Spleen (tissue), 11 donors: ENCODE results near the gene MMP11. TPM values are rescaled to one million over a fixed set of nuclear protein-coding genes. Genes with fewer than 3 reads are reported as not detected.

Experiments used
- DNase-seq: peaks from one replicate; pipeline ENCODE4 v3.0.0-alpha.2; 2020
- H3K27ac ChIP-seq, 8 donors: fragments of 200-600 bp; sonication (generic) in 7 of 8; 1 replicate in 4 of 8; 2 replicates in 4 of 8; pipeline versions ENCODE4 v1.5.0 to v1.8.0; 2016 to 2021; ENCODE audit warnings: inconsistent platforms in 4 of 8, mild to moderate bottlenecking in 4 of 8, moderate library complexity in 1 of 8
- H3K27me3 ChIP-seq, 7 donors: fragments of 200-600 bp; sonication (generic) in 6 of 7; replicated peaks in 1 of 7; 1 replicate in 4 of 7; 2 replicates in 3 of 7; pipeline versions ENCODE4 v1.5.0 to v1.8.0; 2016 to 2021; ENCODE audit warnings: inconsistent platforms in 3 of 7, mild to moderate bottlenecking in 1 of 7
- H3K36me3 ChIP-seq, 6 donors: fragments of 200-600 bp; sonication (generic) in 5 of 6; 1 replicate in 4 of 6; 2 replicates in 2 of 6; pipeline versions ENCODE4 v1.5.0 to v1.8.0; 2016 to 2021; ENCODE audit warnings: inconsistent platforms in 2 of 6
- H3K4me1 ChIP-seq, 6 donors: fragments of 200-600 bp; sonication (generic) in 5 of 6; 1 replicate in 3 of 6; 2 replicates in 3 of 6; pipeline versions ENCODE4 v1.5.0 to v1.8.0; 2016 to 2021; ENCODE audit warnings: inconsistent platforms in 3 of 6
- H3K4me3 ChIP-seq, 8 donors: fragments of 200-600 bp; sonication (generic) in 7 of 8; 1 replicate in 4 of 8; 2 replicates in 4 of 8; pipeline versions ENCODE4 v1.5.0 to v1.8.0; 2016 to 2021; ENCODE audit warnings: inconsistent platforms in 4 of 8, mild to moderate bottlenecking in 4 of 8, moderate library complexity in 2 of 8
- H3K9me3 ChIP-seq, 8 donors: fragments of 200-600 bp; sonication (generic) in 7 of 8; 1 replicate in 4 of 8; 2 replicates in 4 of 8; pipeline versions ENCODE4 v1.5.0 to v1.8.0; 2016 to 2021; ENCODE audit warnings: inconsistent platforms in 4 of 8
- POLR2A ChIP-seq, 3 donors: fragments of 450-650 bp; IDR thresholded peaks; one replicate each; pipeline ENCODE4 v1.5.1; 2017; ENCODE audit warnings: antibody characterized with exemption in 3 of 3, mild to moderate bottlenecking in 1 of 3
- POLR2AphosphoS5 ChIP-seq, 3 donors: sonication (generic); formaldehyde crosslinking; IDR thresholded peaks; one replicate each; pipeline ENCODE4 v1.5.1; 2017; ENCODE audit warnings: antibody characterized with exemption in 3 of 3
- WGBS, 5 donors: extraction: QIAGEN DNeasy Blood & Tissue Kit in 3 of 5; methylation state at CpG; one replicate each; pipeline versions ENCODE4 v1.1.5 to v1.1.7; 2013 to 2018; 5-methylcytosine and 5-hydroxymethylcytosine counted together
- intact Hi-C: fragments of 100-400 bp; cut with DNase I; formaldehyde crosslinking; loops from one replicate; pipeline ENCODE4 v1.15.0; 2023; ENCODE audit warnings: low total_unique reads
- polyA plus RNA-seq, 3 donors: library from polyadenylated mRNA; stranded (reverse); fragments of 200-250 nt; gene quantifications; one replicate each; pipeline ENCODE4 v1.2.1, GENCODE V29; 2013
- total RNA-seq, 7 donors: library from RNA; depleted of rRNA in 3 of 7; stranded (reverse); fragments of >200 nt in 3 of 7; fragmentation: NEBNext Ultra II Directional in 4 of 7; extraction: Animal tissue kit (Norgen Biotek cat#: 25700) in 4 of 7; gene quantifications; one replicate each; pipeline versions ENCODE4 v1.1.0 to v1.2.1, GENCODE V29; 2016 to 2021
- TF ChIP-seq, protein P1 (sequence below), 11 experiments: fragments of 200-600 bp in 7 of 11; fragments of 450-650 bp in 4 of 11; sonication (generic) in 4 of 11; IDR thresholded peaks in 8 of 11; conservative IDR thresholded peaks in 3 of 11; 1 replicate in 7 of 11; 2 replicates in 4 of 11; pipeline versions ENCODE4 v1.4.0 to v1.8.0; 2016 to 2021; ENCODE audit warnings: antibody characterized with exemption in 11 of 11, inconsistent platforms in 4 of 11, mild to moderate bottlenecking in 1 of 11
- donor health status: healthy with polysubstance abuse.
- donor health status: DM: no; HTN: no; CAD: no; lungs with moderate emphysema.
- donor health status: DM: no; HTN: no; CAD: no.
- donor health status: Bipolar disorder and iron deficiency.
- donor health status: healthy.
- donor health status: DM: no; HTN: no; CAD: no.
- donor health status: DM: yes; HTN: yes; CAD: no.

Gene MMP11
- total and polyA plus RNA-seq, 10 donors = 0.66 to 11.0 (median 4.2) TPM

DNA sequence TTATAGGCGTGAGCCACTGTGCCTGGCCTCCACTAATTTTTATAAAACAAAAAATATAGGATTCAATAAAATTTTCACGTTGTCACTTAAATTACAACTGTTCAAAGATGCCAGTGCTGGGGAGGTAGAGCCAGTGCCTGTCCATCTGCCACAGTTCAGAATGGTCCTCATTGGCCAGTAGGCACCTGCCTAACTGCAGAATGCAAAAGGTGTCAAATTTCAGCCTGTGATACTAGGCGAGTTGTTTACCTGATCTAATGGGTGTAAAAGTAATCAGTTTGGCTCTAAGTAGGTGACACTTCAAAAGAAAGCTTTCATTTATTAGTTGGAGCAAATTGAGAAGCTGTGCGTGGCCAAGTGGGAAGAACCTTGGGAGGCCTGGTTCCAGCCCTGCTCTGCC lies 16.5 kb downstream of the MMP11 start:
- no peak overlapping the region for H3K4me3 ChIP-seq
- H3K9me3 ChIP-seq = no peaks in the 10 kb centered on the region
- DNase-seq = peak; percentile 14
- peaks cover 0 to 52% (median 27%) of the 10 kb centered on the region in 6 donors for H3K36me3 ChIP-seq
- intact Hi-C loops = loop anchor here (5.0 kb wide), 1 partner anchor 72 kb away; no protein-coding TSS in a partner anchor
- WGBS, 5 donors = 74 to 90% (median 89%) methylated on average over 4 of the region's 4 CpGs
- H3K4me1 ChIP-seq = peaks cover 18 to 79% (median 42%) of the 10 kb centered on the region in 6 donors
- H3K27me3 ChIP-seq = no peaks in the 10 kb centered on the region
- TF ChIP-seq POLR2AphosphoS5 (IDR thresholded peaks at IDR 0.05) (no peak), POLR2A (IDR thresholded peaks at IDR 0.05) (no peak)
- TF ChIP-seq, protein P1, sequence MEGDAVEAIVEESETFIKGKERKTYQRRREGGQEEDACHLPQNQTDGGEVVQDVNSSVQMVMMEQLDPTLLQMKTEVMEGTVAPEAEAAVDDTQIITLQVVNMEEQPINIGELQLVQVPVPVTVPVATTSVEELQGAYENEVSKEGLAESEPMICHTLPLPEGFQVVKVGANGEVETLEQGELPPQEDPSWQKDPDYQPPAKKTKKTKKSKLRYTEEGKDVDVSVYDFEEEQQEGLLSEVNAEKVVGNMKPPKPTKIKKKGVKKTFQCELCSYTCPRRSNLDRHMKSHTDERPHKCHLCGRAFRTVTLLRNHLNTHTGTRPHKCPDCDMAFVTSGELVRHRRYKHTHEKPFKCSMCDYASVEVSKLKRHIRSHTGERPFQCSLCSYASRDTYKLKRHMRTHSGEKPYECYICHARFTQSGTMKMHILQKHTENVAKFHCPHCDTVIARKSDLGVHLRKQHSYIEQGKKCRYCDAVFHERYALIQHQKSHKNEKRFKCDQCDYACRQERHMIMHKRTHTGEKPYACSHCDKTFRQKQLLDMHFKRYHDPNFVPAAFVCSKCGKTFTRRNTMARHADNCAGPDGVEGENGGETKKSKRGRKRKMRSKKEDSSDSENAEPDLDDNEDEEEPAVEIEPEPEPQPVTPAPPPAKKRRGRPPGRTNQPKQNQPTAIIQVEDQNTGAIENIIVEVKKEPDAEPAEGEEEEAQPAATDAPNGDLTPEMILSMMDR (IDR thresholded peaks at IDR 0.05 in 8 of 11, conservative IDR thresholded peaks at IDR 0.05 in 3 of 11) = no peak
- no peak overlapping the region for H3K27ac ChIP-seq

DNA sequence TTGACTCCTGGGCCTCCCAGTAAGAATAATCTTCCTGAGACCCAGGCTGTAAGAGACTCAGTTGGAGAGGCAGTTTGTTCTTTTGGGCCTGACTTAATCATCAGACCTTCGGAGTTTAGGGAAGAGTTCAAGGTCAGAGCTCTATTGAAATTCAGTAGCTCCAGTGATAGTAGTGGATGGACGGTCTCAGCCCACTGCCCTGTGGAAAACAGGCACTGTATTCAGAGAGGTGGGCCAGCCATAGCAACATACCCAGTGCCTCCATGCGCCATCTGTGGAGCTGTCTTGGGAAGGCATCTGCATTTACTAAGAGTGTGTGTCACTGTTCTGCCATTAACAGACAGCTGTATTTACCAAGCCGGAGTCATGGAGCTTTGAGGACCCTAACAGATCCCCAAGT lies 17.0 kb downstream of the MMP11 start:
- TF ChIP-seq, protein P1 (IDR thresholded peaks at IDR 0.05 in 8 of 11, conservative IDR thresholded peaks at IDR 0.05 in 3 of 11) = no peak
- TF ChIP-seq POLR2A (IDR thresholded peaks at IDR 0.05) = no peak
- TF ChIP-seq POLR2AphosphoS5 (IDR thresholded peaks at IDR 0.05) = no peak
- Histone ChIP-seq H3K27ac (no peak overlapping the region), H3K9me3 (no peaks in the 10 kb centered on the region), H3K27me3 (no peaks in the 10 kb centered on the region), H3K4me3 (no peak overlapping the region), H3K36me3 (peaks cover 0 to 57% (median 32%) of the 10 kb centered on the region in 6 donors), H3K4me1 (peaks cover 18 to 74% (median 42%) of the 10 kb centered on the region in 6 donors)
- peak; percentile 24 for DNase-seq
- intact Hi-C loops = loop anchor here (5.0 kb wide), 1 partner anchor 72 kb away; no protein-coding TSS in a partner anchor
- WGBS, 5 donors = 85 to 89% (median 88%) methylated on average over 3 to 4 of the region's 4 CpGs

DNA sequence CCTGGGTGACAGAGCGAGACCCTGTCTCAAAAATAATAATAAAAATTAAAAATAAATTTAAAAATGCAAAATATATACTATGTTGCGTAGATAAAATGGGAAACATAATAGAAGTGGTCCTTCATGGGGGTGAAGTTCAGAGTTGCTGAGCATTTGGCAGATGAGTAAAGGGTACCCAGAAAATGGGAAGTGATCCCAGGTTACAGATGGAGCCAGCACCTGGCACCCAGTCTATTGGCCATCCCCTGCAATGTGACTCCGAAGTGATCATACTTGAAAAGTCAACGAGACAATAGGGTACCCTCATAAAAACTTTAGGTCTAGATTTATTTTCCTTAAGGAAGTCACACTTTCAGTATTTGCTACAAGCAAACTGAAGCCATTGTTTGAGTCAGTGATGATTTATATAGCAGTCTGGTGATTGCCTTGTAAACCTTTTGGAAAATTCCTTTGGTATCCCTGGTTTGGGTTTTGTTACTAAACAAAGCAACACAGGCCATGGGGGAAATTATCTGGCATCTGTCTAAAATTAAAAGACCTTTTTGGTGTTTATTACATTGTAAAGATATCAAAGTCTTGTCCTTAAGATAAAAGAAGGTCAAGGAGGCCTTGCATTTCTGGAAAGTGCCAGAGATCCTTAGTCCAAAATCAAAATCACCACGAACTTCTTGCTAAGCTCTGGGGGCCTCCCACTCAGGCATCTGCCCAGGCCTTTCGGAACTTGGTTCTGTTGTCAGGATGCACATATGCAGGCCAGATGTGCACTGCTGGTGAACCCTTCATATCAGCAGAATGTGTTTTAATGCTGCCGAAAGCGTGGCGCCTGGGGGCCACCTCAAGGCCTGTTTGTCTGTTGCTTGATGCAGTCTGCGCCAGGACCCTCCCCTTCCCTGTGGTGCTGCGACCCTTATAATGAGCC lies 18.4 kb downstream of the MMP11 start:
- Histone ChIP-seq H3K27me3 (no peaks in the 10 kb centered on the region), H3K9me3 (no peaks in the 10 kb centered on the region), H3K4me3 (no peak overlapping the region), H3K36me3 (peaks cover 0 to 71% (median 46%) of the 10 kb centered on the region in 6 donors), H3K27ac (no peak overlapping the region), H3K4me1 (peaks cover 18 to 63% (median 41%) of the 10 kb centered on the region in 6 donors)
- intact Hi-C loops = no loop called here
- TF ChIP-seq, protein P1 (IDR thresholded peaks at IDR 0.05 in 8 of 11, conservative IDR thresholded peaks at IDR 0.05 in 3 of 11) = no peak
- no peak for TF ChIP-seq POLR2A (IDR thresholded peaks at IDR 0.05)
- TF ChIP-seq POLR2AphosphoS5 (IDR thresholded peaks at IDR 0.05) = no peak
- 79 to 89% (median 84%) methylated on average over 11 of the region's 11 CpGs for WGBS, 5 donors
- DNase-seq = peak; percentile 51
